Mesenchymal stem cell (in vitro differentiated cells and primary cell): ENCODE data around the gene RHOU.

ENCODE experiments used
- DNase-seq: peaks from one replicate; pipeline ENCODE4 v3.0.0-alpha.2; 2013
- H2AFZ ChIP-seq: one replicate; pipeline ENCODE4 v1.6.1; 2013; ENCODE audit warnings: low read depth, mild to moderate bottlenecking, control low read depth, inconsistent platforms, low read length, moderate library complexity
- H2AK5ac ChIP-seq: 2 replicates; pipeline ENCODE4 v1.6.1; 2013; ENCODE audit warnings: low read length, moderate library complexity, mild to moderate bottlenecking, inconsistent platforms; ENCODE audit not compliant: severe bottlenecking
- H2BK120ac ChIP-seq: one replicate; pipeline ENCODE4 v1.6.1; 2013; ENCODE audit warnings: low read depth, mild to moderate bottlenecking, inconsistent platforms, low read length, moderate library complexity
- H2BK12ac ChIP-seq, 2 experiments: one replicate each; pipeline ENCODE4 v1.6.1; 2013; ENCODE audit warnings: inconsistent platforms in 2 of 2, low read length in 2 of 2, mild to moderate bottlenecking in 2 of 2, moderate library complexity in 2 of 2, control low read depth in 1 of 2
- H2BK15ac ChIP-seq: one replicate; pipeline ENCODE4 v1.6.1; 2013; ENCODE audit warnings: mild to moderate bottlenecking, low read depth, inconsistent platforms; ENCODE audit not compliant: poor library complexity, severe bottlenecking
- H2BK5ac ChIP-seq: 2 replicates; pipeline ENCODE4 v1.6.1; 2013; ENCODE audit warnings: low read depth, mild to moderate bottlenecking, low read length, control low read depth, inconsistent platforms; ENCODE audit not compliant: poor library complexity, severe bottlenecking
- H3K14ac ChIP-seq, 2 experiments: one replicate each; pipeline ENCODE4 v1.6.1; 2013; ENCODE audit warnings: inconsistent platforms in 2 of 2, low read length in 2 of 2, control low read depth in 1 of 2, mild to moderate bottlenecking in 1 of 2, moderate library complexity in 1 of 2
- H3K18ac ChIP-seq, 2 experiments: one replicate each; pipeline ENCODE4 v1.6.1; 2013; ENCODE audit warnings: inconsistent platforms in 2 of 2, low read length in 2 of 2, control low read depth in 1 of 2, low read depth in 1 of 2, mild to moderate bottlenecking in 1 of 2
- H3K23ac ChIP-seq, 2 experiments: one replicate each; pipeline ENCODE4 v1.6.1; 2013; ENCODE audit warnings: inconsistent platforms in 2 of 2, low read length in 2 of 2, mild to moderate bottlenecking in 2 of 2, moderate library complexity in 2 of 2, control low read depth in 1 of 2
- H3K27ac ChIP-seq: 2 replicates; pipeline ENCODE4 v1.5.1; 2013; ENCODE audit warnings: mild to moderate bottlenecking, moderate library complexity, low read length, control low read depth, inconsistent platforms; ENCODE audit not compliant: poor library complexity, severe bottlenecking
- H3K27me3 ChIP-seq, 2 experiments: 2 replicates each; pipeline versions ENCODE4 v1.6.1 to v1.7.0; 2013; ENCODE audit warnings: low read length in 2 of 2, mild to moderate bottlenecking in 2 of 2, moderate library complexity in 2 of 2, control low read depth in 1 of 2, inconsistent platforms in 1 of 2; ENCODE audit not compliant: control insufficient read depth in 1 of 2, insufficient read depth in 1 of 2
- H3K36me3 ChIP-seq, 2 experiments: 2 replicates each; pipeline versions ENCODE4 v1.6.1 to v1.7.0; 2013; ENCODE audit warnings: low read length in 2 of 2, control low read depth in 1 of 2, inconsistent platforms in 1 of 2, low read depth in 1 of 2, mild to moderate bottlenecking in 1 of 2; ENCODE audit not compliant: insufficient read depth in 2 of 2, control insufficient read depth in 1 of 2
- H3K4ac ChIP-seq, 2 experiments: one replicate each; pipeline ENCODE4 v1.6.1; 2013; ENCODE audit warnings: inconsistent platforms in 2 of 2, low read length in 2 of 2, mild to moderate bottlenecking in 2 of 2, moderate library complexity in 2 of 2, control low read depth in 1 of 2, low read depth in 1 of 2
- H3K4me1 ChIP-seq: 2 replicates; pipeline ENCODE4 v1.6.1; 2013; ENCODE audit warnings: low read depth, low read length, control low read depth; ENCODE audit not compliant: control insufficient read depth, insufficient read depth
- H3K4me2 ChIP-seq: 2 replicates; pipeline ENCODE4 v1.6.1; 2013; ENCODE audit warnings: low read length, mild to moderate bottlenecking, inconsistent platforms; ENCODE audit not compliant: poor library complexity, severe bottlenecking
- H3K4me3 ChIP-seq, 2 experiments: 2 replicates each; pipeline versions ENCODE4 v1.5.1 to v1.7.0; 2013; ENCODE audit warnings: low read length in 2 of 2, mild to moderate bottlenecking in 2 of 2, control low read depth in 1 of 2, low read depth in 1 of 2; ENCODE audit not compliant: insufficient read depth in 1 of 2
- H3K79me1 ChIP-seq: replicated peaks from 2 replicates; pipeline ENCODE4 v1.6.1; 2013; ENCODE audit warnings: mild to moderate bottlenecking, control low read depth, low read length, inconsistent platforms; ENCODE audit not compliant: poor library complexity, severe bottlenecking
- H3K9ac ChIP-seq: 2 replicates; pipeline ENCODE4 v1.7.0; 2013; ENCODE audit warnings: mild to moderate bottlenecking, low read length, moderate library complexity
- H3K9me3 ChIP-seq: 2 replicates; pipeline ENCODE4 v1.7.0; 2013; ENCODE audit warnings: mild to moderate bottlenecking, low read length; ENCODE audit not compliant: control insufficient read depth
- H4K8ac ChIP-seq: one replicate; pipeline ENCODE4 v1.6.1; 2013; ENCODE audit warnings: inconsistent platforms, mild to moderate bottlenecking, low read length, moderate library complexity
- H4K91ac ChIP-seq: one replicate; pipeline ENCODE4 v1.6.1; 2013; ENCODE audit warnings: mild to moderate bottlenecking, low read length, inconsistent platforms
- WGBS: methylation state at CpG from one replicate; pipeline ENCODE4 v1.1.7; 2013; ENCODE audit warnings: mixed read lengths; 5-methylcytosine and 5-hydroxymethylcytosine counted together

The RHOU gene

GRCh38 chr1:228721407-228721806, 13.9 kb upstream of the RHOU start:
- no peak overlapping the region for H2AK5ac ChIP-seq
- H3K4ac ChIP-seq = no peak overlapping the region
- H4K8ac ChIP-seq = no peak overlapping the region
- no peak overlapping the region for H3K18ac ChIP-seq
- no peak overlapping the region for H2AFZ ChIP-seq
- no peak for DNase-seq
- WGBS = 98% methylated on average over 8 of the region's 10 CpGs
- no peaks in the 10 kb centered on the region for H3K36me3 ChIP-seq
- H3K9ac ChIP-seq = no peak overlapping the region
- no peak overlapping the region for H4K91ac ChIP-seq
- no peak overlapping the region for H3K14ac ChIP-seq
- no peaks in the 10 kb centered on the region for H3K4me1 ChIP-seq
- no peak overlapping the region for H3K23ac ChIP-seq
- no peaks in the 10 kb centered on the region for H3K79me1 ChIP-seq
- H2BK120ac ChIP-seq = no peak overlapping the region
- H3K27me3 ChIP-seq = no peaks in the 10 kb centered on the region
- H2BK12ac ChIP-seq = no peak overlapping the region
- no peak overlapping the region for H3K4me2 ChIP-seq
- H2BK15ac ChIP-seq = no peak overlapping the region
- H2BK5ac ChIP-seq = no peak overlapping the region
- no peak overlapping the region for H3K4me3 ChIP-seq
- H3K9me3 ChIP-seq = no peaks in the 10 kb centered on the region
- no peak overlapping the region for H3K27ac ChIP-seq

- Histone ChIP-seq H3K9ac (no peak overlapping the region), H2BK5ac (no peak overlapping the region), H3K4me3 (no peak overlapping the region), H2BK15ac (no peak overlapping the region), H3K36me3 (no peaks in the 10 kb centered on the region), H2BK12ac (no peak overlapping the region), H3K23ac (no peak overlapping the region), H3K79me1 (no peaks in the 10 kb centered on the region), H2AFZ (no peak overlapping the region), H4K8ac (no peak overlapping the region), H2BK120ac (no peak overlapping the region), H3K4me2 (no peak overlapping the region), H2AK5ac (no peak overlapping the region), H3K27me3 (peaks cover 0 to 7% of the 10 kb centered on the region in 2 experiments), H4K91ac (no peak overlapping the region), H3K27ac (no peak overlapping the region), H3K9me3 (no peaks in the 10 kb centered on the region), H3K4me1 (no peaks in the 10 kb centered on the region), H3K14ac (no peak overlapping the region), H3K4ac (no peak overlapping the region), H3K18ac (no peak overlapping the region)
- whole genome bisulfite sequencing = 80% methylated on average over 4 of the region's 6 CpGs
- DNase-seq = no peak
Measured at GRCh38 chr1:228723287-228723686, 12.0 kb upstream of the RHOU start.

GRCh38 chr1:228723921-228724320, 11.4 kb upstream of the RHOU start:
- H2AK5ac ChIP-seq = no peak overlapping the region
- H3K4me3 ChIP-seq = no peak overlapping the region
- no peak overlapping the region for H3K18ac ChIP-seq
- H3K9ac ChIP-seq = no peak overlapping the region
- no peak overlapping the region for H3K23ac ChIP-seq
- H2AFZ ChIP-seq = no peak overlapping the region
- no peak overlapping the region for H4K91ac ChIP-seq
- H4K8ac ChIP-seq = no peak overlapping the region
- WGBS = 75% methylated on average over 3 of the region's 6 CpGs
- H2BK5ac ChIP-seq = no peak overlapping the region
- H3K27ac ChIP-seq = no peak overlapping the region
- no peaks in the 10 kb centered on the region for H3K4me1 ChIP-seq
- H3K14ac ChIP-seq = no peak overlapping the region
- no peak for DNase-seq
- H3K27me3 ChIP-seq = peaks cover 0 to 7% of the 10 kb centered on the region in 2 experiments
- H3K9me3 ChIP-seq = no peaks in the 10 kb centered on the region
- H3K4me2 ChIP-seq = no peak overlapping the region
- H3K36me3 ChIP-seq = no peaks in the 10 kb centered on the region
- H2BK12ac ChIP-seq = no peak overlapping the region
- no peak overlapping the region for H2BK120ac ChIP-seq
- no peak overlapping the region for H3K4ac ChIP-seq
- H2BK15ac ChIP-seq = no peak overlapping the region
- H3K79me1 ChIP-seq = no peaks in the 10 kb centered on the region

- Histone ChIP-seq H3K14ac (no peak overlapping the region), H3K18ac (no peak overlapping the region), H3K9me3 (no peaks in the 10 kb centered on the region), H3K23ac (no peak overlapping the region), H3K4me3 (no peak overlapping the region), H3K27me3 (peaks cover under 1 to 11% of the 10 kb centered on the region in 2 experiments), H2BK5ac (no peak overlapping the region), H4K8ac (no peak overlapping the region), H2AK5ac (no peak overlapping the region), H3K27ac (no peak overlapping the region), H2BK12ac (no peak overlapping the region), H3K9ac (no peak overlapping the region), H3K36me3 (no peaks in the 10 kb centered on the region), H2BK120ac (no peak overlapping the region), H3K4me2 (no peak overlapping the region), H2BK15ac (no peak overlapping the region), H3K4me1 (no peaks in the 10 kb centered on the region), H4K91ac (no peak overlapping the region), H3K79me1 (no peaks in the 10 kb centered on the region), H3K4ac (no peak overlapping the region), H2AFZ (no peak overlapping the region)
- 76% methylated on average over 3 of the region's 3 CpGs for WGBS
- no peak for DNase-seq
Measured at GRCh38 chr1:228725178-228725577, 10.1 kb upstream of the RHOU start.
